SJSA1 (cell line): ENCODE measurements around the gene DUSP22. TPM values are rescaled to one million over a fixed set of nuclear protein-coding genes. Genes with fewer than 3 reads are reported as not detected.

Experiments
- DNase-seq, 2 experiments: peaks; one replicate each; pipeline ENCODE4 v3.0.0-alpha.2; 2015 to 2020; ENCODE audit warnings: low spot score in 2 of 2, low read depth in 1 of 2
- H3K27ac ChIP-seq: fragments of 250-450 bp; sonication (Bioruptor Pico); 2 replicates; pipeline ENCODE4 v1.5.1; 2020; ENCODE audit warnings: mild to moderate bottlenecking, moderate library complexity
- H3K27me3 ChIP-seq: fragments of 250-450 bp; sonication (Bioruptor Pico); replicated peaks from 2 replicates; pipeline ENCODE4 v1.5.1; 2020; ENCODE audit warnings: mild to moderate bottlenecking, moderate library complexity
- H3K36me3 ChIP-seq: fragments of 250-450 bp; sonication (Bioruptor Pico); 2 replicates; pipeline ENCODE4 v1.5.1; 2020; ENCODE audit warnings: mild to moderate bottlenecking
- H3K4me1 ChIP-seq: fragments of 250-450 bp; sonication (Bioruptor Pico); replicated peaks from 2 replicates; pipeline ENCODE4 v1.6.1; 2021; ENCODE audit warnings: mild to moderate bottlenecking
- H3K4me3 ChIP-seq: fragments of 250-450 bp; sonication (Bioruptor Pico); 2 replicates; pipeline ENCODE4 v1.5.1; 2020; ENCODE audit warnings: mild to moderate bottlenecking
- H3K9me3 ChIP-seq: fragments of 250-450 bp; sonication (Bioruptor Pico); replicated peaks from 2 replicates; pipeline ENCODE4 v1.5.1; 2020; ENCODE audit warnings: mild to moderate bottlenecking
- total RNA-seq: library from RNA; depleted of rRNA; stranded (reverse); fragments of >200 nt; shearing (Covaris generic); gene quantifications from 2 replicates; pipeline ENCODE4 v1.2.3, GENCODE V29; 2014

The DUSP22 gene
- total RNA-seq, 1 experiment from 2014 or later, result 13.2 TPM

GRCh38 chr6:389622-390021 lies 97.3 kb downstream of the DUSP22 start:
- DNase-seq, result no peak
- Histone ChIP-seq H3K4me3 (no peak overlapping the region), H3K4me1 (peaks cover 26% of the 10 kb centered on the region), H3K9me3 (no peaks in the 10 kb centered on the region), H3K36me3 (no peaks in the 10 kb centered on the region), H3K27ac (no peak overlapping the region), H3K27me3 (peaks cover 74% of the 10 kb centered on the region)

DNA sequence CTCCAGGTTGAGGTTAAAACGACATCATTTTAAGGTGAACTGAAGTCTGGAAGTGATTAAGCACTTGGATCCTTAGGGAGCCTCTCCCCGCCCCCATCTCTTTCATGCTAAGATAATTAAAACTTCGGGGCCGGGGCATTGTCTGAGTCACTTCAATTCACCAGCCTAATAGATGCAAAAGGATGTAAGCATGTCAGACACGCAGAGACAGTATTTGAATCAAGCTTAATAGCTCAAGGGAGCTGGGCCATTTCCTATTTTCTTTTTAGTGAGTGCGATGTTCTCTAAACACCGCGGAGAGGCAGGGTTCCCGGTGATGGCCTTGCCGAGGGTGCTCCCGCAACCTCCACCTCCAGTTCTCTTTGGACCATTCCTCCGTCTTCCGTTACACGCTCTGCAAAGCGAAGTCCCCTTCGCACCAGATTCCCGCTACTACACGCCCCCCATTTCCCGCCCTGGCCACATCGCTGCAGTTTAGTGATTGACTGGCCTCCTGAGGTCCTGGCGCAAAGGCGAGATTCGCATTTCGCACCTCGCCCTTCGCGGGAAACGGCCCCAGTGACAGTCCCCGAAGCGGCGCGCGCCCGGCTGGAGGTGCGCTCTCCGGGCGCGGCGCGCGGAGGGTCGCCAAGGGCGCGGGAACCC lies 98.7 kb downstream of the DUSP22 start:
- no peak overlapping the region for H3K27ac ChIP-seq
- H3K9me3 ChIP-seq, result no peaks in the 10 kb centered on the region
- peaks cover 26% of the 10 kb centered on the region for H3K4me1 ChIP-seq
- peak overlapping the region; percentile 14; the same call in 1 of the 2 replicates for H3K4me3 ChIP-seq
- peak in 1 of 2 experiments; percentile 40 for DNase-seq
- H3K36me3 ChIP-seq, result no peaks in the 10 kb centered on the region
- H3K27me3 ChIP-seq, result peaks cover 87% of the 10 kb centered on the region

DNA sequence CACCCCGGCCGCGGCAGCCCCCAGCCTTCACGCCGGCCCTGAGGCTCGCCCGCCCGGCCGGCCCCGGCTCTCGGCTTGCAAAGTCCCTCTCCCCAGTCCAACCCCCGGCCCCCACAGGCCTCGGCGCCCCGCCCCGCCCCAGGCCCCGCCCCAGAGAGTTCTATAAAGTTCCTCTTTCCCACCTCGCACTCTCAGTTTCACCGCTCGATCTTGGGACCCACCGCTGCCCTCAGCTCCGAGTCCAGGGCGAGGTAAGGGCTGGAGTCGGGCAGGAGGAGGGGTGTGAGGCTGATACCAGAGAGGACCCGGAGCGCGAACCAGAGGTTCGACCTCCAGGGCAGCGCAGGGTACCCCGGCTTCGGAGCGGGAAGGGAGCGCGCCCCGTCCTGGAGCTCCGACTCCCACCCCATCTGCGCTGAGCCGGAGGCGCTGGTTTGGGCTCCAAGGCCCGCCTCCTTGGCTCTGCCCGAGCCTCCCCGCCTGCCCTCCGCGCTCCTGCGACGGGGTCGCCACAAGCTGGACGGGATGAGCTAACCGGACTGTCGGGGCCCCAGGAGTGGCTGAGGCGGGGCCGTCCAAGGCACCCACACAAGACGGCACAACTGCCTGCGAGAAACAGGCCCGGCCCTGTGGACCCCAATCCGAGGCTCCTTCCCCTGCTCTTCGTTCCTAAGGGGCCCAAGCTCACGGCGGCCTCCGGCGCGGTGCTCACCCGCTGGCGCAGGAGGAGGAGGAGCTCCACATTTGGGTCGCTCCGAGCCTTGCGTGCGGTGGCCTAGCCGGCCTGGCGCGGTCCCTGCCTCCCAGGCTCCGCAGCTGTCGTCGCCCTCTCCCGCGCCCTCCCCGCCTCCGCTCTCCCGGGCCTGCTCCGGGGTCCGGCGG lies 99.5 kb downstream of the DUSP22 start, which contains the start of gene IRF4:
Gene IRF4 (plus strand): TSS at position 194 of the 882 bp plus-strand sequence. CDS start 1,401 bp downstream, outside the sequence.
- DNase-seq, result no peak
- Histone ChIP-seq H3K27ac (no peak within 1 kb of the TSS), H3K9me3 (no peaks in the 10 kb centered on the region), H3K4me1 (peaks cover 26% of the 10 kb centered on the region), H3K36me3 (no peaks in the 10 kb centered on the region), H3K27me3 (peaks cover 89% of the 10 kb centered on the region), H3K4me3 (peak within 1 kb of the TSS; percentile 18)

DNA sequence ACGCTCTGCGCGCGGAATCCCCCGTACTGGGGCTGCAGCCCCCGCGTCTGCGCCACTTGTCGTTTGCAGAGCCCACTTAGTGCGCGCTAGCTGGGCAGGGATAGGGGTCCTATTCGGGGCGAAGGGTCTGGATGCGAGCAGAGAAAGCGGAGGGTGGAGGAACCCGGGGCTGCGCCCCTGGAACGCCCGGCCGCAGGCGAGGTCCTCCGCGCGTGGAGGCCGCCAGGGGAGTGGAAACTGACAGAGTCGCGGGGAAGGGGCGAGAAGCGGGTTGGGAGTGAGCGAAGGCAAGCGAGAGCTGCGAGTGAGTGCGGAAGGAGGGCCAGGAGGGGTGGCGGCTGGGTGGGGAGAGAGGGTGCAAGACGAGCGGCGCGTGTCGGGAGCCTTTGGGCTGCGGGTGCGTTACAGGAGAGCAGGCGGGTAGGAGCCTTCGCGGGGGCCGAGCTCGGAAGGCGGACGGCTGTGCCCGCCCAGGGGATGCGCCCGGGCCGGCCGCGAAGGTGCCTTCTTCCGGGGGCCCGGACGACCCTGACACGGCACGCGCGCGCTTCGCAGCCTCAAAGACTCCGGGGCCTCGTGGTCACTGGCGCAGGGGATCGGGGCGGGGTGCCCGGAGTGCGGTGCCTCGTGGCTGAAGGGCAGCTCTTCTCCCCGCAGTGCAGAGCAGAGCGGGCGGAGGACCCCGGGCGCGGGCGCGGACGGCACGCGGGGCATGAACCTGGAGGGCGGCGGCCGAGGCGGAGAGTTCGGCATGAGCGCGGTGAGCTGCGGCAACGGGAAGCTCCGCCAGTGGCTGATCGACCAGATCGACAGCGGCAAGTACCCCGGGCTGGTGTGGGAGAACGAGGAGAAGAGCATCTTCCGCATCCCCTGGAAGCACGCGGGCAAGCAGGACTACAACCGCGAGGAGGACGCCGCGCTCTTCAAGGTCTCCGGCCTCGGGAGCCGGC lies 100.4 kb downstream of the DUSP22 start:
- H3K36me3 ChIP-seq, result no peaks in the 10 kb centered on the region
- peak in 1 of 2 experiments; percentile 42 for DNase-seq
- H3K27ac ChIP-seq, result no peak overlapping the region
- H3K27me3 ChIP-seq, result peaks cover 88% of the 10 kb centered on the region
- H3K4me3 ChIP-seq, result peak overlapping the region; percentile 18
- H3K9me3 ChIP-seq, result no peaks in the 10 kb centered on the region
- H3K4me1 ChIP-seq, result peaks cover 26% of the 10 kb centered on the region

GRCh38 chr6:393391-394221 lies 101.3 kb downstream of the DUSP22 start:
- H3K4me1 ChIP-seq, result peaks cover 26% of the 10 kb centered on the region
- H3K4me3 ChIP-seq, result no peak overlapping the region
- 0 out of 2 replicates have a peak, but pooled peaks cover 2% of the 10 kb centered on the region for H3K9me3 ChIP-seq
- no peak for DNase-seq
- H3K36me3 ChIP-seq, result no peaks in the 10 kb centered on the region
- H3K27me3 ChIP-seq, result peaks cover 89% of the 10 kb centered on the region
- H3K27ac ChIP-seq, result no peak overlapping the region

DNA sequence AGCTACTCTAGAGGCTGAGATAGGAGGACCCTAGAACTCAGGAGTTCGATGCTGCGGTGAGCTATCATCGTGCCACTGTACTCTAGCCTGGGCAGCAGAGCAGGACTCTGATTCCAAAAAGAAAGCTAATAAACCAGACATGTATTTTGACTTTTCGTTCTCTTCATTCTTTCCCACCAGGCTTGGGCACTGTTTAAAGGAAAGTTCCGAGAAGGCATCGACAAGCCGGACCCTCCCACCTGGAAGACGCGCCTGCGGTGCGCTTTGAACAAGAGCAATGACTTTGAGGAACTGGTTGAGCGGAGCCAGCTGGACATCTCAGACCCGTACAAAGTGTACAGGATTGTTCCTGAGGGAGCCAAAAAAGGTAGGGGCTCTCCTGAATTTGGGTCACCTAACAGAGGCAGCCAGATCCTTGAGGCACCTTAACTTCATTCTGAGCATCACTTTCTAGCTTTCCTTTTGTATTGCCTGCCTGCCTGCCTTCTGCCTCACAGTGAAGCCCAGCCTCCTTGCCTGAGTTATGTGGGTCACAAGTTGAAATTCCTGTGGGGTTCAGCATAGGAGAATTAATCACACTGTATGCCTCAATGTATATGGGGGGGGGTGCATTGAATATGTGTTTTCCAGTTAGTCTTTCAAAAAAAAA lies 102.5 kb downstream of the DUSP22 start:
- peaks cover 26% of the 10 kb centered on the region for H3K4me1 ChIP-seq
- no peak overlapping the region for H3K4me3 ChIP-seq
- DNase-seq, result no peak
- peaks cover 85% of the 10 kb centered on the region for H3K27me3 ChIP-seq
- H3K27ac ChIP-seq, result no peak overlapping the region
- H3K36me3 ChIP-seq, result no peaks in the 10 kb centered on the region
- H3K9me3 ChIP-seq, result 0 out of 2 replicates have a peak, but pooled peaks cover 2% of the 10 kb centered on the region

DNA sequence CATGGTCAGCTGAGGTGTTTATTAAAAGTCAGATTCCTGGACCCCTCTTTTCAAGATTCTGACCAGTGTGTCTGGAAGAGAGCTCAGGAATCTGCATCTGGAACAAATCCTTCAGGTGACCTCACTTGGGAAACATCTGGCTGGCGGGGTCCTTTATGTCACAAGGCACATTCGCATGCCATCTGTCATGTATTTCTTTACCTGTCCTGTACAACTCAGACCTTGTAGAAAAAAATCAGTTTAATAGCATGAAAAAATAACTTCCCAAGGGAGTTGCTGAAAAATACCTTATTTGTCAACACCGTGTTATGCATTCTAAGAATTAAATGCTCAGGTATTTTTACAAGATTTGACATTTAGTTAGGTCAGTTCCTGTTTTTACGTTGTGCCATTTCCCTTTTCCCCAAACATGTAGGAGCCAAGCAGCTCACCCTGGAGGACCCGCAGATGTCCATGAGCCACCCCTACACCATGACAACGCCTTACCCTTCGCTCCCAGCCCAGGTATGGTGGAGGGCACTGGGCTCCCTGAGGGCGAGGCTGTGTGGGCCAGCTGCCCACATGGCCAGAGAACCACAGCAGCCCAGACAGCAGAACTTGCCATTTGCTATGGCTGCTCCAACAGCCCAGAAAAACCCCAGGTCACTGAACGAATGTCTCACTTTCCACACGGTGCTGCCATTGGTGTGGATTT lies 103.3 kb downstream of the DUSP22 start:
- 0 out of 2 replicates have a peak, but pooled peaks cover 2% of the 10 kb centered on the region for H3K9me3 ChIP-seq
- H3K36me3 ChIP-seq, result no peaks in the 10 kb centered on the region
- H3K27ac ChIP-seq, result no peak overlapping the region
- peaks cover 81% of the 10 kb centered on the region for H3K27me3 ChIP-seq
- no peak overlapping the region for H3K4me3 ChIP-seq
- peaks cover 26% of the 10 kb centered on the region for H3K4me1 ChIP-seq
- DNase-seq, result no peak

DNA sequence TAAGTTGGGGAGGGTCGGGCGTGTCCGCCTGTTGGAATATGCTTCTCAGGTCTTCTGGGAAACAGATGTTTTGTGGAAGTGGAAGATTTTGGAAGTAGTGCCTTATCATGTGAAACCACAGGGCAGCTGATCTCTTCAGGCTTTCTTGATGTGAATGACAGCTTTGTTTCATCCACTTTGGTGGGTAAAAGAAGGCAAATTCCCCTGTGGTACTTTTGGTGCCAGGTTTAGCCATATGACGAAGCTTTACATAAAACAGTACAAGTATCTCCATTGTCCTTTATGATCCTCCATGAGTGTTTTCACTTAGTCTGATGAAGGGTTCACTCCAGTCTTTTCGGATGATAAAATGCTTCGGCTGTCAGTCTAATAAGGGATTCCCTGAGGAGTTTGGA lies 103.8 kb downstream of the DUSP22 start:
- DNase-seq, result no peak
- H3K27me3 ChIP-seq, result peaks cover 80% of the 10 kb centered on the region
- peaks cover 23% of the 10 kb centered on the region for H3K4me1 ChIP-seq
- H3K4me3 ChIP-seq, result no peak overlapping the region
- no peak overlapping the region for H3K27ac ChIP-seq
- H3K9me3 ChIP-seq, result 0 out of 2 replicates have a peak, but pooled peaks cover 2% of the 10 kb centered on the region
- H3K36me3 ChIP-seq, result no peaks in the 10 kb centered on the region

DNA sequence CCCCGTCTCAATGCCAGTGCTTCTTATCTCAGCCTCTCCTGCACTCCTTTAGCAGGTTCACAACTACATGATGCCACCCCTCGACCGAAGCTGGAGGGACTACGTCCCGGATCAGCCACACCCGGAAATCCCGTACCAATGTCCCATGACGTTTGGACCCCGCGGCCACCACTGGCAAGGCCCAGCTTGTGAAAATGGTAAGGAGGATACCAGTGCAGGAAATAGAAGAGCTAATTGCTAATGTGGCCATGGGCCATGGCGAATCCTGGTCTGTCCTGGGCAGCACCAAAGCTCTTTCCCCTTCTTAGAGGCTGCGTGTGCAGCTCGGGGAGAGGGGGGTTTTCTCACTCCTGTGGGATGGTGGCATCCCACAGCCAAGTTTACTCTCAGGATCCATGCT lies 104.8 kb downstream of the DUSP22 start:
- peaks cover 73% of the 10 kb centered on the region for H3K27me3 ChIP-seq
- no peak overlapping the region for H3K4me3 ChIP-seq
- peaks cover 16% of the 10 kb centered on the region for H3K4me1 ChIP-seq
- no peak overlapping the region for H3K27ac ChIP-seq
- H3K36me3 ChIP-seq, result no peaks in the 10 kb centered on the region
- 0 out of 2 replicates have a peak, but pooled peaks cover 2% of the 10 kb centered on the region for H3K9me3 ChIP-seq
- DNase-seq, result no peak

DNA sequence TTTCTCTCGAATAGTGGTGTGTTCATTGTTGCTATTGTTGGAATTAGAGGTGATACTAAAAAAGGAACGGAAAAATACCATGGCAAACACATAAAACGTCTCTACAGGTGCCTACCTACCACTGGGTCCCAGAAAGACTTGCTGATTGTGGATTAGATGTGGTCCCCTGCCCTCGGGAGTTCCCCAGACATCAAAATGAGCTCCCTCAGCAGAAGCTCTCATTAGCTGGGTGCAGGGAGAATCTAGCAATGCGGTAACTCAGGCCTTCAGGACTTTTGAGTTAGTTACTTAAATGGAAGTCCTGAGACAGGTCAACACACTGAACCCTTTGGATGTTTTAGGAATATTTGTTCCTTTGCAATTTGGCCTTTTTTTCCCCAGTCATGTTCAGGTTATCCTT lies 105.3 kb downstream of the DUSP22 start:
- H3K4me3 ChIP-seq, result no peak overlapping the region
- H3K27me3 ChIP-seq, result peaks cover 67% of the 10 kb centered on the region
- no peak overlapping the region for H3K27ac ChIP-seq
- 0 out of 2 replicates have a peak, but pooled peaks cover 2% of the 10 kb centered on the region for H3K9me3 ChIP-seq
- DNase-seq, result no peak
- H3K4me1 ChIP-seq, result peaks cover 10% of the 10 kb centered on the region
- no peaks in the 10 kb centered on the region for H3K36me3 ChIP-seq

- H3K27ac ChIP-seq, result no peak overlapping the region
- H3K4me1 ChIP-seq, result peaks cover 6% of the 10 kb centered on the region
- peaks cover 63% of the 10 kb centered on the region for H3K27me3 ChIP-seq
- no peaks in the 10 kb centered on the region for H3K36me3 ChIP-seq
- DNase-seq, result no peak
- 0 out of 2 replicates have a peak, but pooled peaks cover 2% of the 10 kb centered on the region for H3K9me3 ChIP-seq
- H3K4me3 ChIP-seq, result no peak overlapping the region
Observed at GRCh38 chr6:398065-398464, 105.8 kb downstream of the DUSP22 start.
